AG10803 (cell line): ENCODE results near the gene SCAMP4.

Experiments used
- DNase-seq: peaks from one replicate; pipeline ENCODE4 v3.0.0; 2010; ENCODE audit warnings: low read depth
- H3K4me3 ChIP-seq: 2 replicates; pipeline ENCODE4 v1.5.1; 2011; ENCODE audit warnings: mild to moderate bottlenecking, low read length, control low read depth
- CTCF ChIP-seq: conservative IDR thresholded peaks from 2 replicates; pipeline ENCODE4 v1.5.1; 2011; ENCODE audit warnings: mild to moderate bottlenecking, low read length, control low read depth, inconsistent platforms

The SCAMP4 gene, protein sequence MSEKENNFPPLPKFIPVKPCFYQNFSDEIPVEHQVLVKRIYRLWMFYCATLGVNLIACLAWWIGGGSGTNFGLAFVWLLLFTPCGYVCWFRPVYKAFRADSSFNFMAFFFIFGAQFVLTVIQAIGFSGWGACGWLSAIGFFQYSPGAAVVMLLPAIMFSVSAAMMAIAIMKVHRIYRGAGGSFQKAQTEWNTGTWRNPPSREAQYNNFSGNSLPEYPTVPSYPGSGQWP

DNA sequence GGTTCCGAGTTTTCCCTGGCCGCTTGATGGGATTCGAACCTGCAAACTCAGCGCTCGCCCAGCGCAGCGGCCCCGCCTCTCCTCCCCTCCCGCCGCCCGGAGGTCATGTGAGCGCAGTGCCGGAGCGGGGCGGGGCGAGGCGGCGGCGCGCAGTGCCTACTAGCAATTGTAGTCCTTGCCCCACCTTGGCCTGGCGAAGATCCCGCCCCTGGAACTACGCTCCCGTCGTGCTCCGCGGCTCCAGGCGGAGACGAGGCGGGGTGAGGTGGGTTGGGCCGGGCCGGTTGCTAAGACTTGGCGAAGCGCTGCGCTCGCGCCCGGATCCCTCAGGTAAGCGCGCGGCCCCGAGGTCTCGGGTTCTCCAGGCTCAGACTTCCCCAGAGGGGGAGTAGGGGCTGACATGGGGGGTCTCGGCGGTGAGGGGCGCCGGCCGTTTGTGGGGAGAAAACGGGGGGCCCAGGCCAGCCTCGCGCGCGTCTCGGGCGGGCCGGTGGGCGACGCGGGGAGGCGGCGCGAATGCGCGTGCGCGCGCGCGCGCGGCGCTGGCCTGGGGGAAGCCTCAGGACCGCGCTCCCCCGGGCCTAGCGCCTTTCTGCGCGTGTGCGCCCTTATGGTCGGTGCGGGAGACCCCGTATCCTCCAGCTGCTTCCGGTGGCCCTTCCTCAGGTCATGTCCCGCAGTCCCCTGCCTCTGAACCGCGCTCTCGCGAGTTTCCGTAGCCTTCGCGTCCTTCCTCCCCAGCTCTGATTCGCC, at the start of gene SCAMP4, which contains the start of gene ADAT3:
SCAMP4 (plus strand) TSS at position 290 of the 753 bp plus-strand sequence. CDS start 9,621 bp downstream, outside the sequence.
ADAT3 (plus strand) TSS at position 290 of the 753 bp plus-strand sequence. CDS start 6,649 bp downstream, outside the sequence.
- DNase-seq = peak; percentile 99
- peak within 1 kb of the TSS; percentile 74 for H3K4me3 ChIP-seq
- TF ChIP-seq CTCF = no peak

DNA sequence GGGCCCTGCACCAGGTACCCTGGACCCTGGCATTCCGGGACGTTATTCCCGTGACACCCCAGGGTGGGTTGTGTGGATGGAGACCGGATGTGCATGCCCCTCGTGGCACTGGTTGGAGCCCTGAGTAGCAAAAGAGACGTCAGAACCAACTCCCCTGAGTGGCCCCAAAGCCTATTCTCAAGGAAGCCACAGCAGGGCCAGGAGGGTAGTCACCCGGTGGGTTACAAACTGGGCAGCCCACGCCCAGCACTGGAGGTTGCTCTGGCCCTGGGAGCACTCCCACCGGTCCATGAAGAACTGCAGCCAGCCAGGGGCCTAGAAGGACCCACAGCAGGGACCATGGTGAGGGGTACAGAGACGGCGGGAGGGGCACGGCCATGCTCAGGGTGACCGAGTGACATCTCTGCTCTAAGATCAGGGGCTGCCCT, 49.4 kb upstream of the SCAMP4 start:
- peak overlapping the region; percentile 63 for H3K4me3 ChIP-seq
- no peak for TF ChIP-seq CTCF
- peak; percentile 47 for DNase-seq

DNA sequence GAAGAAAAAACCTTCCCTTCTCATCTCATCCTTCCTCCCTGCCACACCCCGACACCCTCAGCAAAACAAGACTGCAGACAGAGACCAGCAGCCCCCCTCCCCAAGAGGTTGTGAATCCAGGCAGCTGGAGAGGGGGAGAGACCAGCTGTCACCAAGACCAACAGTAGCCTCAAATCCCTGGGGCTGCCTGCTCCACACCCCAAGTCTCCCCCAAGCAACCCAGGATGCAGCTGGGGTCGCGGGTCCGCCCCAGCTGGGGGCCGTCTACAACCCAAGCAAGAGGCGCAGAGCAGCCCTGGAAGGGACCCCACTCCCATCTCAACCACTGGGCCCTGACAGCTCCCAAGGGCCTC, 48.9 kb upstream of the SCAMP4 start:
- DNase-seq = no peak
- no peak for TF ChIP-seq CTCF
- H3K4me3 ChIP-seq = peak overlapping the region; percentile 63

DNA sequence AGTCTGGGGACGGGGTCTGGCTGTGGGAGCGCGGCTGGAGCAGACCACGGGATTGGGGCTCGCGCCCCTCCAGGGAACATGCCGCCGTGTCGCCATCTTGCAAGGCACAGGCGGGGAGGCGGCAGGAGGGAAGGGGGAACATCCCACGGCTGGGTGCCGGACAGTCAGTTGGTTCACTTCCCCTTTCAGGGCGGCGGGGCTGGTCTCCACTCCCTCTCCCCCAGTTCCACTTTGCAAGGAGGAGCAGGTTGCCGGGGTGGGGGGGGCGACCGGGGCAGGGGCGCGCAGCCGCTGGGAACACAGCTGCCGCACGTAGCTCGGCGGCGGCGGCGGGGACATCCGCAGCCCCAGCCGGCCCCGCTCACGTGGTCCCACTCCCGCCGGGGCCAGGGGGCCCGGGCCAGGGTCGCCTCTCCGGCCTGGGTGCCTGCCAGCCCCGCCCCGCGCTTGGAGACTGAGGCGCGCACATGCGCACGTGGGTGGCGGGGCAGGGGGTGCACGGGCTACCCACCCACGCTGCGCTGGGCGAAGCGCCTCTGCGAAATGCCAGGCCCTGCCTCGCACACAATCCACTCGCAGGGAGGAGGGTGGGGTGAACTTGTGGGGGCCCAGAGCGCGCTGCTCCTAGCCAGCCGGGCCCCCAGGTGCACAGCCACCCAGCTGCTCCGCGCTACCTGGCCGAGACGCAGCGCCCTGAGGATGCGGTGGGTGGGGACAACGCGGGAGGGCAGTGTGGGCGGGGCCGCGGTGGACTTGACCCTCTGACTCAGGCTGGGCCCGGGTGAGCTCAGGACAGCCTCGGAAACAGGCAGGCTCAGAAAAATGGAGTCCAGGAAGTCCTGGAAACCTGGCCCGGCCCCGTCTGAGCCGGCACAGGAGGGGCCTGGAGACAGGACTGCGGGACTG, 48.2 kb upstream of the SCAMP4 start:
- H3K4me3 ChIP-seq = peak overlapping the region; percentile 63
- peak; percentile 67 for DNase-seq

DNA sequence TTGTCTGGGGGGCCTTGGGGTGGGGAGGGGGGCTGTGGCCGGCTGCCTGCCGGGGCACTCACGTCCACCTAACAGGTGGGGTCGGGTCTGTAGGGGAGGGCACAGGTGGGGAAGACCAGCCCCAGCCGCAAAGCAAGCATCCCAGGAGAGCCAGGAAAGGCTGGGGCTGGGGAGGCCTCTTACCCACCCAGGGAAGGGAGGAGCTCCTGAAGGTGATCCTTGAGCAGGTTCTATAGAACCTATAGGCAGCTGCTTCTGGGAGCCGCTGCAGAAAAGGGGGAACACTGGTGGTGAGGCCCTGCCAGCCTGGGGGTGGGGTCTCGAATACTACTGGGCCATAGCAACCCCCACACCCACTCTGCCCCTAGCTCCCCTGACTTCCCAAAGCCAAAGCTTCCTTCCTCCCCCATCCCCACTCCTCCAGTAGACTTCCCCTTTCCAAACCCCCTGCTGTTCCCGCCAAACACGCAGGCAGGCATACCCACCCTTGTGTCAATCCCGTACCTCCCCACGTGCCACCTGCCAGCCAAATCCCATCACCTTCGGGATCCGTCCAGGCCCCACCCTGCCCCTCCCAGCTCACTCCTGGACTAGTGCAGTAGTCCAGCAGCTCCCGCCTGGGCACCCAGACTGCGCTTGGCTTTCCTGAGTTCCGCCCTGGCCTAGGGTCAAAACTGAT, 47.4 kb upstream of the SCAMP4 start:
- peak overlapping the region; percentile 53 for H3K4me3 ChIP-seq
- TF ChIP-seq CTCF = no peak
- DNase-seq = no peak

More for the DNA sequence above, 48.2 kb upstream of the SCAMP4 start:
- no peak for TF ChIP-seq CTCF

DNA sequence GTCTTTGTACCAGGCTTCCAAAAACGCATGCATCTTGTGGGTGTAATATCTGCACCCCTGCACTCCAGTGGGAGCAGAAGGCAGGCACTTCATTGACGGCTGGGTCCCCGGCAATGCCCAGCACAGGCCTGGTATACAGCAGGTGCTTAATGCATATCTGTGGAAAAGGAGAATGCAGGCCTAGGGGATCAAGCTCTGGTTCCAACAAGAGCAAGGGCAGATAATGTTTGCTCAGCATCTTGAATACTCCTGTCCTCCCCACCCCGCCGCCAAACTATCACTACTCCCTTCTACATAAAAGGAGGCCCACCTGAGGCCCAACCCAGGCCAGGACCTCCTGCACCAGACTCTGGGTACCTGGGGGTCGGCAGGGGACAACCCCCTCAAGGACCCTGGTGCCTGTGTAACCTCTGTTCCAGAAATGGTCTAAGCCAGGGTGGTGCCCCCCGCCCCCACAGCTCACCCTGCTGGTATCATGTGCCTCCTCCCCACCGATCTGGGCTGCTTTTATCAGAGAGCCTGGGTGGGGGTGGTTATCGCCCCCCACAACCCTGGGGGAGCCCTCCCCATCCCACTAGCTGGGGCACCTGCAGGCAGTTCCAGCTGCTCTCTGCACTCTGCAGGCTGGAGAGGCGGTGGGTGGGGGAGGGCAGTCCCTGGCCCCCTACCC, 46.7 kb upstream of the SCAMP4 start:
- no peak for DNase-seq
- TF ChIP-seq CTCF = no peak
- H3K4me3 ChIP-seq = no peak overlapping the region
